GM12872 (cell line): Measurements from ENCODE around the gene SRCAP.

Source experiments
- TF ChIP-seq, protein P1 (sequence below): IDR thresholded peaks from 3 replicates; pipeline ENCODE4 v1.5.1; 2011; ENCODE audit warnings: low read depth, mild to moderate bottlenecking, low read length, moderate library complexity; ENCODE audit not compliant: insufficient read depth

Gene SRCAP

DNA sequence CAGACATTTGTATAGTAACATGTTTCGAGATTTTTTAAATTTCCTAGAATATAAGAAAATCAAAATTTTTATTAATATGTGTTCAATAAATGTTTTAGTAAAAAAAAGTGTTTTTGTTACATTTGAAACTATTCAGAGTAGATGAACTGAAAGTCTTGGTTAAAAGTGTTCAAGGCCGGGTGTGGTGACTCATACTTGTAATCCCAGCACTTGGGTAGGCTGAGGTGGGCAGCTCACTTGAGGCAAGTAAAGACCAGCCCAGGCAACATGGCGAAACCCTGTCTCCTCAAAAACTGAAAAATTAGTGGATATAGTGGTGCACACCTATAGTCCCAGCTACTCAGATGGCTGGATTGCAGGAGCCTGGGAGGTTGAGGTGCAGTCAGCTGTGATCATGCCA, 32.4 kb downstream of the SRCAP start:
- TF ChIP-seq, protein P1, sequence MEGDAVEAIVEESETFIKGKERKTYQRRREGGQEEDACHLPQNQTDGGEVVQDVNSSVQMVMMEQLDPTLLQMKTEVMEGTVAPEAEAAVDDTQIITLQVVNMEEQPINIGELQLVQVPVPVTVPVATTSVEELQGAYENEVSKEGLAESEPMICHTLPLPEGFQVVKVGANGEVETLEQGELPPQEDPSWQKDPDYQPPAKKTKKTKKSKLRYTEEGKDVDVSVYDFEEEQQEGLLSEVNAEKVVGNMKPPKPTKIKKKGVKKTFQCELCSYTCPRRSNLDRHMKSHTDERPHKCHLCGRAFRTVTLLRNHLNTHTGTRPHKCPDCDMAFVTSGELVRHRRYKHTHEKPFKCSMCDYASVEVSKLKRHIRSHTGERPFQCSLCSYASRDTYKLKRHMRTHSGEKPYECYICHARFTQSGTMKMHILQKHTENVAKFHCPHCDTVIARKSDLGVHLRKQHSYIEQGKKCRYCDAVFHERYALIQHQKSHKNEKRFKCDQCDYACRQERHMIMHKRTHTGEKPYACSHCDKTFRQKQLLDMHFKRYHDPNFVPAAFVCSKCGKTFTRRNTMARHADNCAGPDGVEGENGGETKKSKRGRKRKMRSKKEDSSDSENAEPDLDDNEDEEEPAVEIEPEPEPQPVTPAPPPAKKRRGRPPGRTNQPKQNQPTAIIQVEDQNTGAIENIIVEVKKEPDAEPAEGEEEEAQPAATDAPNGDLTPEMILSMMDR: no peak

DNA sequence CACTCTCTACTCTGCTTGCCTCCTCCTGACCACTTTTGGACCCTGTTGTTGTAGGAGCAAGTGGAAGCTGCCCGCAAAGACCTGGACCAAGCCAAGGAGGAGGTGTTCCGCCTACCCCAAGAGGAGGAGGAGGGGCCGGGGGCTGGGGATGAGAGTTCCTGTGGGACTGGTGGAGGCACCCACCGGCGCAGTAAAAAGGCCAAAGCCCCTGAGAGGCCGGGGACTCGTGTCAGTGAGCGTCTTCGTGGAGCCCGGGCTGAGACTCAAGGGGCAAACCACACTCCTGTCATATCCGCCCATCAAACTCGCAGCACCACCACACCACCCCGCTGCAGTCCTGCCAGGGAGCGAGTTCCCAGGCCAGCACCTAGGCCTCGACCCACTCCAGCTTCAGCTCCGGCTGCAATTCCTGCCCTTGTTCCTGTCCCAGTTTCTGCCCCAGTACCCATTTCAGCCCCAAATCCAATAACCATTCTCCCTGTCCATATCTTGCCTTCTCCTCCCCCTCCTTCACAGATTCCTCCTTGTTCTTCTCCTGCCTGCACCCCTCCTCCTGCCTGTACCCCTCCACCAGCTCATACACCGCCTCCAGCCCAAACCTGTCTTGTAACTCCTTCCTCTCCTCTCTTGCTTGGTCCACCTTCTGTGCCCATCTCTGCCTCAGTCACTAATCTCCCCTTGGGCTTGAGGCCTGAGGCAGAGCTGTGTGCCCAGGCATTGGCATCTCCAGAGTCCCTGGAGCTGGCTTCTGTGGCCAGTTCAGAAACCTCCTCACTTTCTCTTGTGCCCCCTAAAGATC, 38.2 kb downstream of the SRCAP start:
- TF ChIP-seq, protein P1: no peak

DNA sequence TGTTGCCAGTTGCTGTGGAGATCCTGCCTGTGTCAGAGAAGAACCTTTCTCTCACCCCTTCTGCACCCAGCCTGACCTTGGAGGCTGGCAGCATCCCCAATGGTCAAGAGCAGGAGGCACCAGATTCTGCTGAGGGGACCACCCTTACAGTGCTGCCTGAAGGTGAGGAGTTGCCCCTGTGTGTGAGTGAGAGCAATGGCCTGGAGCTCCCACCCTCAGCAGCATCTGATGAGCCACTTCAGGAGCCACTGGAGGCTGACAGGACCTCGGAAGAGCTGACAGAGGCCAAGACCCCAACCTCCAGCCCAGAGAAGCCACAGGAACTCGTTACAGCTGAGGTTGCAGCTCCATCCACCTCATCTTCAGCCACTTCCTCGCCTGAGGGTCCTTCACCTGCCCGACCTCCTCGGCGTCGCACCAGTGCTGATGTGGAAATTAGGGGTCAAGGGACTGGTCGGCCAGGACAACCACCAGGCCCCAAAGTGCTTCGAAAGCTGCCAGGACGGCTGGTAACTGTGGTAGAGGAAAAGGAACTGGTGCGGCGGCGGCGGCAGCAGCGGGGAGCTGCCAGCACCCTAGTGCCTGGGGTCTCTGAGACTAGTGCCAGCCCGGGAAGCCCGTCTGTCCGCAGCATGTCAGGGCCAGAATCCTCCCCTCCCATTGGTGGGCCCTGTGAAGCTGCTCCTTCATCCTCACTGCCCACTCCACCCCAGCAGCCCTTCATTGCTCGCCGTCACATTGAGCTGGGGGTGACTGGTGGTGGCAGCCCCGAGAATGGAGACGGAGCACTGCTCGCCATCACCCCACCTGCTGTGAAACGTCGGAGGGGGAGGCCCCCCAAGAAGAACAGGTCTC, 39.0 kb downstream of the SRCAP start:
- TF ChIP-seq, protein P1: no peak

DNA sequence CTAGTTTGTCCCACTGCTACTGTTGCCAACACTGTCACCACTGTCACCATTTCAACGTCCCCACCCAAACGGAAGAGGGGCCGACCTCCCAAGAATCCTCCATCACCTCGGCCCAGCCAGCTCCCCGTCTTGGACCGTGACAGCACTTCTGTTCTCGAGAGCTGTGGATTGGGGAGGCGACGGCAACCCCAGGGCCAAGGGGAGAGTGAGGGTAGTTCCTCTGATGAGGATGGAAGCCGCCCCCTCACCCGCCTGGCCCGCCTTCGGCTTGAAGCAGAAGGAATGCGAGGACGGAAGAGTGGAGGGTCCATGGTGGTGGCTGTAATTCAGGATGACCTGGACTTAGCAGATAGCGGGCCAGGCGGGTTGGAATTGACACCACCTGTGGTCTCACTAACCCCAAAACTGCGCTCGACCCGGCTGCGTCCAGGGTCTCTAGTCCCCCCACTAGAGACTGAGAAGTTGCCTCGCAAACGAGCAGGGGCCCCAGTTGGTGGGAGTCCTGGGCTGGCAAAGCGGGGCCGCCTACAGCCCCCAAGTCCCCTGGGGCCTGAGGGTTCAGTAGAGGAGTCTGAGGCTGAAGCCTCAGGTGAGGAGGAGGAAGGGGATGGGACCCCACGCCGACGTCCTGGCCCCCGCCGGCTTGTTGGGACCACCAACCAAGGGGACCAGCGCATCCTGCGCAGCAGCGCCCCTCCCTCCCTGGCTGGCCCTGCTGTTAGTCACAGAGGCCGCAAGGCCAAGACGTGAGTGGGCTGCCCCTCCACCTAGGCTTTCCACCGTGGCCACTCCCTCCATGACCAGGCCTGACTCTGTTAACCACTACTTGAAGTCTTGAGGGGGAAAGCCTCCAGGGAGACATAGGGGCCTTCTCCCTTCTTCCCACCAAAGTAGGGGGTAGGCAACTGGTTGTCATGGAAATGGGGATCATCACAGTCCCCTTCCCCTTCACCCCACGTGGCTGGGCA, 40.3 kb downstream of the SRCAP start:
- TF ChIP-seq, protein P1: no peak

DNA sequence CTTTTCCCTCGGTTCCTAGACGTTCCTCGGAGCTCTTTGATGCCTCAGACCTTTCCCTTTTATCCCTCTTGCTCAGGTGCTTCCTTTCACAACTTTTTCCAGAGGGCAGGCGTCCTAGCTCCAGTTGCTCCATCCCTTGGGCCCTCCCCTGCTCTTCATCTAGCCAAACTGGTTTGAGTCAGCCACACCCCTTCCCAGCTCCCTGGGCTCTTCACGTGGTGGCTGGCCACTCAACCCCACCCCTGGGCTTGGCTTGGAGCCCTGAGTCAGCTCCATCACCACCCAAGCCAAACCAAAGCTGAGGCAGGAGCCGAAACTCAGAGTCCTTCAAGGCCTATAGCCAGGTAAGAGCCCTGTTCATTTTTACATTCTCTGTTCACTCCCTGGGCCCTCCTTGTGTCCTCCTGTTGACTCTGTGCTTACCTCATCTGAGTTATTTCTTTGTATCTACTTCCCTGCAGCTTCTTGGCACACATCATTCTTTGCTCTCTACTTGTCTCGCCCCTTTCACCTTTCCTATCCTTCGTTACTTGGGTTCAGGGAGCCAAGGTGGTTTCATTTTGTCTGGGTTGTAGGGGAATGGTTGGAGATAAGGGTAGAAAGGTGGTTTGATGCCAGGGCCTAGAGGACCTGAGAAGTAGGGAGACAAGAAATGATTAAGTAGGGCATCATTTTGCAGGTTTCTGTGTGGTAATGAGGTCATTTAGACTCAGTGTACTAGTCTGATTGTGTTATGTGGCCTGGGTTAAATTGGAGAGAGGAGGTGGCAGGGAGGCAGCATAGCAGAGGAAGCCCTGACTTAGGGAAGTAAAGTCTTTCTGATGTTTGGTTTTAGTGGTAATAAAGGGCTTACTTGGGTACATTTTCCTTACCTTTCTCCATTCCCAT, 41.6 kb downstream of the SRCAP start:
- TF ChIP-seq, protein P1: no peak

DNA sequence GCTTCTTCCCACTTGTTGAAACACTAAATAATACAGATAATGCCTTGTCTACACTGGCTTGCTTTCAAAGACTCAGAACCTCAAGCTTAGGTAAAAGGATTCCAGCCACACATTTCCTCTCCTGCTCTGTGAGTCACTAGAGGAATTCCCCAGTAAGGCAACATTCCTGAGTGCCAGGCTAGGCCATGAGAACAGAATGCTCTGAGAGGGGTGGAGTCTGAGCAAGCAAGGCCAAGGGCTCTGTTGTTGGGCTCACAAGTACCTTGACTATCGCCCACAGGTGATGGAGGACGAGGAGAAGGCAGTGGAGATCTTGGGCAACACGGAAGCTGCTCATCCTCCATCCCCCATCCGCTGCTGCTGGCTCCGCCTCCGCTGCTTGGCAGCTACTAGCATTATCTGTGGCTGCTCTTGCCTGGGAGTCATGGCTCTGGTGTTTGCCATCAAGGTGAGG, 42.5 kb downstream of the SRCAP start:
- TF ChIP-seq, protein P1: no peak
